ENCODE measurements around the gene SLC7A5.
A peak's percentile ranks its signal among the peaks of the same experiment; 100 is the strongest.
"Not testable (repeated sequence)": the region's sequence is repeated elsewhere in the genome, so short reads cannot be mapped to it uniquely, and the experiment has no call there.

Gene SLC7A5

GRCh38 chr16:87860553-87861299 is 8.6 kb downstream of the SLC7A5 start:
- DNase-seq = peak; percentile 26

GRCh38 chr16:87858151-87858993 is 10.9 kb downstream of the SLC7A5 start:
- not testable (repeated sequence) for DNase-seq

- no peak for DNase-seq
Measured at GRCh38 chr16:87856791-87857228, 12.5 kb downstream of the SLC7A5 start.

- no peak for DNase-seq
Measured at GRCh38 chr16:87855852-87856715, 13.2 kb downstream of the SLC7A5 start.

GRCh38 chr16:87854907-87855683 is 14.2 kb downstream of the SLC7A5 start:
- DNase-seq = no peak

- no peak for DNase-seq
Measured at GRCh38 chr16:87854053-87854906, 15.0 kb downstream of the SLC7A5 start.

GRCh38 chr16:87853411-87854052 is 15.8 kb downstream of the SLC7A5 start:
- DNase-seq = peak; percentile 93

- no peak for DNase-seq
Measured at GRCh38 chr16:87851601-87852000, 17.7 kb downstream of the SLC7A5 start.

GRCh38 chr16:87851141-87851587 is 18.1 kb downstream of the SLC7A5 start:
- DNase-seq = no peak

- peak; percentile 75 for DNase-seq
Measured at GRCh38 chr16:87850009-87851006, 19.0 kb downstream of the SLC7A5 start.

- no peak for DNase-seq
Measured at GRCh38 chr16:87849419-87850008, 19.8 kb downstream of the SLC7A5 start.

- DNase-seq = no peak
Measured at GRCh38 chr16:87848676-87849345, 20.5 kb downstream of the SLC7A5 start.

- no peak for DNase-seq
Measured at GRCh38 chr16:87847785-87848675, 21.3 kb downstream of the SLC7A5 start.

- no peak for DNase-seq
Measured at GRCh38 chr16:87847467-87847784, 21.9 kb downstream of the SLC7A5 start.

- DNase-seq = no peak
Measured at GRCh38 chr16:87846705-87847466, 22.4 kb downstream of the SLC7A5 start.

GRCh38 chr16:87845807-87846619 is 23.3 kb downstream of the SLC7A5 start:
- no peak for DNase-seq
